HCT116 (cell line): ENCODE results near the gene COL21A1. TPM values are rescaled to one million over a fixed set of nuclear protein-coding genes. Genes with fewer than 3 reads are reported as not detected.

Experiments used
- ATAC-seq: fragments of 200-7000 bp; cut with Tn5 transposase; 2 replicates; pipeline ENCODE4 v1.9.1; 2020; ENCODE audit warnings: mild to moderate bottlenecking, moderate library complexity
- BruUV-seq: library from RNA; stranded (reverse); fragments of 400-500 nt; replicated peaks from 2 replicates; lab custom pipeline; 2021; lab: Mats Ljungman, UMichigan
- CTCF ChIA-PET: fragments of 300-600 bp; sonication (Branson Sonifier 250); formaldehyde crosslinking; loops from one replicate; lab custom pipeline; 2021; ENCODE audit warnings: antibody characterized with exemption; lab: Charles Lee
- POLR2A ChIA-PET: fragments of 300-600, 350-600 bp; sonication (Branson Sonifier 250); formaldehyde crosslinking; loops from one replicate; lab custom pipeline; 2021; ENCODE audit warnings: antibody characterized with exemption; lab: Charles Lee
- RAD21 ChIA-PET, 2 experiments: fragments of 300-600 bp; sonication (Branson Sonifier 250); formaldehyde crosslinking; loops; one replicate each; lab custom pipeline; 2023; ENCODE audit warnings: low total read pairs in 2 of 2; ENCODE audit not compliant: uncharacterized antibody in 2 of 2, unreplicated experiment in 2 of 2, low non-redundant PET in 1 of 2; lab: Charles Lee
- DNase-seq: peaks from one replicate; pipeline ENCODE4 v3.0.0-alpha.2; 2010; ENCODE audit warnings: low read depth, low spot score
- H2AFZ ChIP-seq: fragments of 200-600 bp; shearing (Covaris generic), sonication (generic); 2 replicates; pipeline ENCODE4 v1.6.1; 2017; ENCODE audit warnings: low read depth, mixed run types, mixed read lengths, antibody characterized with exemption, low read length; ENCODE audit not compliant: poor library complexity, severe bottlenecking
- H3K27ac ChIP-seq: 2 replicates; pipeline ENCODE4 v1.5.1; 2012; ENCODE audit warnings: low read depth, low read length
- H3K27me3 ChIP-seq: fragments of 200-600 bp; sonication (generic); 2 replicates; pipeline ENCODE4 v1.6.1; 2016; ENCODE audit warnings: mixed run types, low read length, mixed read lengths; ENCODE audit not compliant: insufficient read depth
- H3K36me3 ChIP-seq, 2 experiments: fragments of 200-500 bp in 1 of 2; fragments of 200-600 bp in 1 of 2; sonication (Bioruptor generic) in 1 of 2; sonication (generic) in 1 of 2; 2 replicates each; pipeline versions ENCODE4 v1.5.1 to v1.6.1; 2014 to 2016; ENCODE audit warnings: low read length in 2 of 2, inconsistent platforms in 1 of 2, mixed read lengths in 1 of 2, mixed run types in 1 of 2; ENCODE audit not compliant: insufficient read depth in 2 of 2, control insufficient read depth in 1 of 2
- H3K4me1 ChIP-seq, 2 experiments: fragments of 200-600 bp in 1 of 2; sonication (generic) in 1 of 2; 2 replicates each; pipeline versions ENCODE4 v1.5.1 to v1.6.1; 2012 to 2017; ENCODE audit warnings: low read length in 2 of 2, inconsistent platforms in 1 of 2, mild to moderate bottlenecking in 1 of 2, mixed read lengths in 1 of 2, mixed run types in 1 of 2, moderate library complexity in 1 of 2; ENCODE audit not compliant: insufficient read depth in 2 of 2, control insufficient read depth in 1 of 2
- H3K4me2 ChIP-seq: fragments of 200-600 bp; sonication (generic); 2 replicates; pipeline ENCODE4 v1.6.1; 2017; ENCODE audit warnings: mixed run types, low read length, mixed read lengths
- H3K4me3 ChIP-seq, 2 experiments: fragments of 200-600 bp in 1 of 2; sonication (generic) in 1 of 2; replicated peaks in 1 of 2; 2 replicates each; pipeline ENCODE4 v1.5.1; 2011 to 2016; ENCODE audit warnings: low read length in 2 of 2, control low read depth in 1 of 2, low read depth in 1 of 2, mild to moderate bottlenecking in 1 of 2, mixed read lengths in 1 of 2, mixed run types in 1 of 2
- H3K79me2 ChIP-seq: fragments of 200-600 bp; sonication (generic); 2 replicates; pipeline ENCODE4 v1.6.1; 2017; ENCODE audit warnings: mild to moderate bottlenecking, mixed run types, low read length, moderate library complexity, mixed read lengths; ENCODE audit not compliant: insufficient read depth
- H3K9ac ChIP-seq: fragments of 200-600 bp; sonication (generic); 2 replicates; pipeline ENCODE4 v1.6.1; 2016; ENCODE audit warnings: low read length, mixed read lengths
- H3K9me2 ChIP-seq: fragments of 200-600 bp; sonication (generic), shearing (Covaris generic); 2 replicates; pipeline ENCODE4 v1.6.1; 2017; ENCODE audit warnings: mixed run types, mild to moderate bottlenecking, moderate library complexity; ENCODE audit not compliant: insufficient read depth
- H3K9me3 ChIP-seq, 2 experiments: fragments of 200-500 bp in 1 of 2; fragments of 200-600 bp in 1 of 2; sonication (Bioruptor generic) in 1 of 2; sonication (generic) in 1 of 2; 2 replicates each; pipeline ENCODE4 v1.6.1; 2014 to 2017; ENCODE audit warnings: low read length in 2 of 2, mixed read lengths in 2 of 2, inconsistent platforms in 1 of 2, low read depth in 1 of 2, mild to moderate bottlenecking in 1 of 2, mixed run types in 1 of 2, moderate library complexity in 1 of 2; ENCODE audit not compliant: control insufficient read depth in 1 of 2, insufficient read depth in 1 of 2
- H4K20me1 ChIP-seq: fragments of 200-600 bp; sonication (generic), shearing (Covaris generic); 2 replicates; pipeline ENCODE4 v1.6.1; 2017; ENCODE audit warnings: mixed run types, mild to moderate bottlenecking, moderate library complexity; ENCODE audit not compliant: insufficient read depth
- CEBPB ChIP-seq: IDR thresholded peaks from 2 replicates; pipeline ENCODE4 v1.6.1; 2012; ENCODE audit warnings: low read depth
- FOSL1 ChIP-seq: IDR thresholded peaks from 2 replicates; pipeline ENCODE4 v1.6.1; 2012; ENCODE audit warnings: low read depth
- JUND ChIP-seq: IDR thresholded peaks from 2 replicates; pipeline ENCODE4 v1.6.1; 2012
- POLR2A ChIP-seq: IDR thresholded peaks from 2 replicates; pipeline ENCODE4 v1.7.0; 2011; ENCODE audit warnings: borderline replicate concordance; ENCODE audit not compliant: insufficient read depth, insufficient read length; ENCODE audit errors: extremely low read depth
- POLR2AphosphoS5 ChIP-seq: IDR thresholded peaks from 2 replicates; pipeline ENCODE4 v1.6.1; 2011; ENCODE audit warnings: mild to moderate bottlenecking, low read depth, low read length, moderate library complexity
- SIN3A ChIP-seq: IDR thresholded peaks from 2 replicates; pipeline ENCODE4 v1.6.1; 2012; ENCODE audit warnings: low read depth
- SRF ChIP-seq: IDR thresholded peaks from 2 replicates; pipeline ENCODE4 v1.6.1; 2012; ENCODE audit warnings: low read depth
- TCF7L2 ChIP-seq: IDR thresholded peaks from 2 replicates; pipeline ENCODE4 v1.7.0; 2011; ENCODE audit warnings: borderline replicate concordance, inconsistent platforms; ENCODE audit not compliant: insufficient read depth, insufficient read length; ENCODE audit errors: extremely low read depth
- ZFX ChIP-seq: fragments of 450-650 bp; IDR thresholded peaks from 2 replicates; pipeline ENCODE4 v1.6.1; 2017
- ZNF274 ChIP-seq: fragments of 200-500 bp; sonication (Bioruptor generic); IDR thresholded peaks from 2 replicates; pipeline ENCODE4 v1.6.1; 2014; ENCODE audit warnings: mild to moderate bottlenecking, low read depth, low read length, inconsistent platforms
- intact Hi-C: fragments of 100-400 bp; cut with micrococcal nuclease; formaldehyde crosslinking; loops from 2 replicates; pipeline ENCODE4 v1.10.0; 2022
- total RNA-seq: library from RNA; stranded (reverse); gene quantifications from one replicate; pipeline ENCODE4 v1.2.1, GENCODE V29; 2021; ENCODE audit not compliant: unreplicated experiment
- TF ChIP-seq, protein P1 (sequence below): IDR thresholded peaks from 2 replicates; pipeline ENCODE4 v1.6.1; 2011; ENCODE audit warnings: mild to moderate bottlenecking, low read length, moderate library complexity; ENCODE audit not compliant: insufficient replicate concordance; ENCODE audit errors: extremely low read depth
- TF ChIP-seq, protein P2 (sequence below): IDR thresholded peaks from 2 replicates; pipeline ENCODE4 v1.6.1; 2012

Gene COL21A1
- total RNA-seq, 1 experiment from 2014 or later, result not detected

DNA sequence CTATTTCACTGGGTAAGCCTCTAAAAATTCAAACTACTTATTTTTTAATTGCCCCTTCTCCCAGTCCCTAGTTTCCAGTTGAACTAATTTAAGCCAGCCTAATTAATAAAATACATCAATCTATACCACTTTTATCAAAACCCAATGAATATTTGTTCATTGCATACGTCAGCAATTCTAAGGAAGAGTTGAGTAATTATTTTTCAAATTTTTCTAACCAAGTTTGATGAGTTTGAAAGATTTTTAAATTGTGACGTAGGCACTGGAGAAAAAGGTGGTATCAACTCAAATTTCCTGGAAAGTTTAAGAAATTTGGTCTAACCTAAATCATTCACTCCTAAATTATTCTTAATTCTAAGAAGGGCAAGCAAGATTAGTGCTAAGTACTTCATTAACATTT is 35.7 kb downstream of the COL21A1 start:
- no peaks in the 10 kb centered on the region for H3K79me2 ChIP-seq
- no peaks in the 10 kb centered on the region for H3K4me1 ChIP-seq
- BruUV-seq, result no TSS peak
- H3K36me3 ChIP-seq, result no peaks in the 10 kb centered on the region
- ChIA-PET CTCF (no interaction called here), POLR2A (no interaction called here), RAD21 (no interaction called here)
- DNase-seq (no peak), ATAC-seq (no peak)
- no peaks in the 10 kb centered on the region for H4K20me1 ChIP-seq
- no peaks in the 10 kb centered on the region for H3K9me2 ChIP-seq
- H3K9me3 ChIP-seq, result no peaks in the 10 kb centered on the region
- no peaks in the 10 kb centered on the region for H3K27me3 ChIP-seq
- intact Hi-C loops, result no loop called here
- H2AFZ ChIP-seq, result no peak overlapping the region
- no peak overlapping the region for H3K9ac ChIP-seq
- no peak overlapping the region for H3K4me2 ChIP-seq
- H3K4me3 ChIP-seq, result no peak overlapping the region
- no peak overlapping the region for H3K27ac ChIP-seq
- TF ChIP-seq TCF7L2, result no peak
- TF ChIP-seq POLR2A, result no peak
- TF ChIP-seq ZFX, result no peak
- TF ChIP-seq CEBPB, result no peak
- no peak for TF ChIP-seq POLR2AphosphoS5
- TF ChIP-seq SRF, result no peak
- TF ChIP-seq, protein P1, sequence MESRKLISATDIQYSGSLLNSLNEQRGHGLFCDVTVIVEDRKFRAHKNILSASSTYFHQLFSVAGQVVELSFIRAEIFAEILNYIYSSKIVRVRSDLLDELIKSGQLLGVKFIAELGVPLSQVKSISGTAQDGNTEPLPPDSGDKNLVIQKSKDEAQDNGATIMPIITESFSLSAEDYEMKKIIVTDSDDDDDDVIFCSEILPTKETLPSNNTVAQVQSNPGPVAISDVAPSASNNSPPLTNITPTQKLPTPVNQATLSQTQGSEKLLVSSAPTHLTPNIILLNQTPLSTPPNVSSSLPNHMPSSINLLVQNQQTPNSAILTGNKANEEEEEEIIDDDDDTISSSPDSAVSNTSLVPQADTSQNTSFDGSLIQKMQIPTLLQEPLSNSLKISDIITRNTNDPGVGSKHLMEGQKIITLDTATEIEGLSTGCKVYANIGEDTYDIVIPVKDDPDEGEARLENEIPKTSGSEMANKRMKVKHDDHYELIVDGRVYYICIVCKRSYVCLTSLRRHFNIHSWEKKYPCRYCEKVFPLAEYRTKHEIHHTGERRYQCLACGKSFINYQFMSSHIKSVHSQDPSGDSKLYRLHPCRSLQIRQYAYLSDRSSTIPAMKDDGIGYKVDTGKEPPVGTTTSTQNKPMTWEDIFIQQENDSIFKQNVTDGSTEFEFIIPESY, result no peak
- no peak for TF ChIP-seq FOSL1
- TF ChIP-seq SIN3A, result no peak
- TF ChIP-seq JUND, result no peak
- no peak for TF ChIP-seq ZNF274
- TF ChIP-seq, protein P2, sequence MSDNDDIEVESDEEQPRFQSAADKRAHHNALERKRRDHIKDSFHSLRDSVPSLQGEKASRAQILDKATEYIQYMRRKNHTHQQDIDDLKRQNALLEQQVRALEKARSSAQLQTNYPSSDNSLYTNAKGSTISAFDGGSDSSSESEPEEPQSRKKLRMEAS, result no peak
